H54 (cell line): ENCODE results near the gene CDCA7.
"Not testable (repeated sequence)": the region's sequence is repeated elsewhere in the genome, so short reads cannot be mapped to it uniquely, and the experiment has no call there.

Source experiments
- DNase-seq: peaks from one replicate; pipeline ENCODE4 v3.0.0; 2011; ENCODE audit warnings: low spot score, mixed read lengths; ENCODE audit not compliant: insufficient read length
- FAIRE-seq: peaks from 3 replicates; lab custom pipeline; 2011; peaks lifted over from hg19 to GRCh38; lab: Jason Lieb, UNC
- POLR2A ChIP-seq: IDR thresholded peaks from 2 replicates; pipeline ENCODE4 v1.6.1; 2011; ENCODE audit warnings: low read depth, mild to moderate bottlenecking, low read length

Gene CDCA7

DNA sequence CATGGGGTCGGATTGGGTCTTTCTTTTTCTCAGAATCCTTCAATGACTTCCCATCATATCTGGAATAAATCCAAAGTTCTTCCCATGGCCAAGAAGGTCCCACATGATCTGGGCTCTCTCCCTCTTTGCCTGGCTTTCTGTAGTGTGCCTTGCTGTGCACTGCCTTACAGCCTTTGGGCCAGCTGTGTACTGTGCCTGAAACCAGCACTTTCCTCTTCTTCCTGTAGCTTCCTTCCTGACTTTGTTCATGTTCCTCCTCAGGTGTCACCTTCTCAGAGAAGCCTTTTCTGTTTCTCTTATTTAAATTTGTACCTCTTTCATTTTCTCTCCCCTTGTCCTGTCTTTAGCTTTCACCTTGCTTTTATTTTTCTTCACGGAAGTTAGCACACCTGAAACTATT, 4.3 kb upstream of the CDCA7 start:
- FAIRE-seq (no peak), DNase-seq (no peak)
- TF ChIP-seq POLR2A: no peak

DNA sequence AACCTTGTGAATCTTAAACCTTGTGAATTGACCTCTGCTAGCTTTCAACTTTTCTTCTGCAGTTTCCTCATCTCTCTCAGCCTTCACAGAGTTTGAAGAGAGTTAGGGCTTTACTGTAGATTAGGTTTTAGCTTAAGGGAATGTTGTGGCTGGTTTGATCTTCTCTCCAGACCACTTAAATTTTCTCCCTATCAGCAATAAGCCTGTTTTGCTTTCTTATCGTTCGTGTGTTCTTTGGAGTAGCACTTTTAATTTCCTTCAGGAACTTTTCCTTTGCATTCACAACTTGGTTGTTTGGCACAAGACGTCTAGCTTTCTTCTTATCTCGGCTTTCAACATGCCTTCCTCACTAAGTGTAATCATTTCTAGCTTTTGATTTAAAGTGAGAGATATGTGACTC, 2.8 kb upstream of the CDCA7 start:
- TF ChIP-seq POLR2A: no peak
- DNase-seq (no peak), FAIRE-seq (no peak)

- DNase-seq: no peak
- no peak for TF ChIP-seq POLR2A
- no peak for FAIRE-seq
Measured at GRCh38 chr2:173353556-173353955, 1.1 kb upstream of the CDCA7 start.

GRCh38 chr2:173354073-173354581, 545 bp upstream of the CDCA7 start:
- TF ChIP-seq POLR2A: no peak
- no peak for DNase-seq
- FAIRE-seq: no peak

- no peak for FAIRE-seq
- DNase-seq: peak; percentile 42
- TF ChIP-seq POLR2A: no peak
Measured at GRCh38 chr2:173355132-173355865, 627 bp downstream of the CDCA7 start.

- FAIRE-seq (no peak), DNase-seq (no peak)
- TF ChIP-seq POLR2A: no peak
Measured at GRCh38 chr2:173355866-173356508, 1.3 kb downstream of the CDCA7 start.

DNA sequence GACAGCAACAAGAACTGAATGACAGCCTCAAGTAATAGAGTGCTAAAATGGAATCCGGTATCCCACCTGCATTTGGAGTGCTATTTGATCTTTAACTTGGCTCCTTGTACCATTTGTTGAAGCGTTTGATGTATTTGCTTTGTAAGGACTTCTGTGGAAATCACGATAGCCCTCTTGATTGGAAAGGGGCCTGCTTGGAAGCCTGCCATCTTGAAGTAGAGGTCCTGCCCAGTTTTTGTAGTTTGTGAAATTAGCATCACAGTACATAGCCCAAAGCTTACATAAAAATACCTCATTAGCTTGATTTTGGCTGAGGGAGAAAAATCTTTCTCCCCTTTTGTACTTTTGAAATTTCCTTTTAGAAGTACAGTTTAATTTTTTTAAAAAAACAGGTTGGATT, 2.7 kb downstream of the CDCA7 start:
- FAIRE-seq: no peak
- DNase-seq: no peak
- TF ChIP-seq POLR2A: no peak

GRCh38 chr2:173358616-173359015, 3.9 kb downstream of the CDCA7 start:
- FAIRE-seq: no peak
- DNase-seq: no peak
- TF ChIP-seq POLR2A: no peak

- FAIRE-seq (no peak), DNase-seq (peak; percentile 15)
- TF ChIP-seq POLR2A: no peak
Measured at GRCh38 chr2:173359231-173359630, 4.6 kb downstream of the CDCA7 start.

DNA sequence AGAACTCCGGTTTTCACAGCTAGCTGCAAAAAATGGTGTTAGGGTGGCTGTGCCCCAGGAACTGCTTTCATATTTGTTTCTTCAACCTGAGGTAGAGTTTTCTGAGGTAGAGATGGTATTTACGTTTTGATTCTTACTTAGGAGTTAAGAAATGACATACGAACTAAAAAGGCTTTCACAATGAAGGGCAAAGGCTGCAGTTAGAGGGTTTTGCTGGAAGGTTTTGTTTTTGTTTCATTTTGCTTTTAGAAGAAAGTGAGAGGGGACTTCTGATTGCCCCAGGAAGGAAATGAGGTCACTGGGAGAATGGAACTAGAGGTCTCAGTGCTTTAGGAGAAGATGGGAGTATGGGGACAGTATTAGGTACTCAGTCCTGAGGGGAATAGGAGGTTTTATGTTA, 15.5 kb downstream of the CDCA7 start:
- FAIRE-seq: no peak
- DNase-seq: no peak
- TF ChIP-seq POLR2A: no peak

DNA sequence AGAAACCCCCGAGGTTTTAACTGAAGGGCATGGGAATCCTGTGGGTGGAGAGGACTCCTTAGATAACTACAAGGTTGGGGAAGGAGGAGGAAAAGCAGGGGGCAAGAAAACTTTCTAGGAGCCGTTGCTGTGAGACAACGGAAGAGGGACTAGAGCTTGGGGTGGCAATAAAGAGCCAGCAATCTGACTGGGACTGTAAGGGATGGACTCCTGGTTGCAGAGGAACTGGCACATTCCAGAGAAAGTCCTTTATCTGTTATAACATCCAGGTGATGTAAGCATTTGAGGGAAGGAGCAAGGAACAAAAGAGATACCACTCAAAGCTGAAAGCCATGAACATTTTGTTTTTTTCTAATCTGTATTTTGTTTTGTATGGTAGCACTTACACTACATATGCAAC, 16.4 kb downstream of the CDCA7 start:
- DNase-seq: no peak
- FAIRE-seq: no peak
- no peak for TF ChIP-seq POLR2A

GRCh38 chr2:173373290-173373689, 18.6 kb downstream of the CDCA7 start:
- FAIRE-seq (no peak), DNase-seq (no peak)
- no peak for TF ChIP-seq POLR2A

- no peak for DNase-seq
- no peak for FAIRE-seq
- TF ChIP-seq POLR2A: no peak
Measured at GRCh38 chr2:173374634-173375033, 20.0 kb downstream of the CDCA7 start.

- DNase-seq, FAIRE-seq: not testable (repeated sequence)
Measured at GRCh38 chr2:173385534-173385933, 30.9 kb downstream of the CDCA7 start.
